GM21390 (cell line): ENCODE measurements around the gene EFCAB5.
"Not testable (repeated sequence)": the region's sequence is repeated elsewhere in the genome, so short reads cannot be mapped to it uniquely, and the experiment has no call there.

Source experiments
- ATAC-seq: cut with Tn5 transposase; IDR thresholded peaks from one replicate; pipeline ENCODE4 v1.9.1; 2021; ENCODE audit not compliant: unreplicated experiment

Gene EFCAB5

GRCh38 chr17:29941334-29941733 lies at the start of gene EFCAB5:
Gene EFCAB5, plus strand, starts transcription at chr17:29941634. Its CDS starts 163 bp downstream, at chr17:29941797.
- no peak for ATAC-seq

GRCh38 chr17:29892201-29892600 lies 49.2 kb upstream of the EFCAB5 start:
- ATAC-seq, result no peak

GRCh38 chr17:29897136-29897535 lies 44.3 kb upstream of the EFCAB5 start:
- not testable (repeated sequence) for ATAC-seq

GRCh38 chr17:29903471-29903870 lies 38.0 kb upstream of the EFCAB5 start:
- no peak for ATAC-seq

- ATAC-seq, result no peak
These were observed 36.2 kb upstream of the EFCAB5 start for GRCh38 chr17:29905086-29905878.

- ATAC-seq, result no peak
These were observed 35.6 kb upstream of the EFCAB5 start for GRCh38 chr17:29905879-29906167.

GRCh38 chr17:29906969-29907368 lies 34.5 kb upstream of the EFCAB5 start:
- no peak for ATAC-seq

- no peak for ATAC-seq
These were observed 32.0 kb upstream of the EFCAB5 start for GRCh38 chr17:29909236-29910003.

GRCh38 chr17:29911641-29912177 lies 29.7 kb upstream of the EFCAB5 start:
- ATAC-seq, result no peak

GRCh38 chr17:29914819-29915537 lies 26.5 kb upstream of the EFCAB5 start:
- ATAC-seq, result no peak

GRCh38 chr17:29918016-29918415 lies 23.4 kb upstream of the EFCAB5 start:
- no peak for ATAC-seq

- no peak for ATAC-seq
These were observed 22.2 kb upstream of the EFCAB5 start for GRCh38 chr17:29918922-29919856.

GRCh38 chr17:29924786-29925185 lies 16.6 kb upstream of the EFCAB5 start:
- no peak for ATAC-seq

- ATAC-seq, result no peak
These were observed 13.9 kb upstream of the EFCAB5 start for GRCh38 chr17:29927546-29927945.

- ATAC-seq, result peak; percentile 1
These were observed 12.4 kb upstream of the EFCAB5 start for GRCh38 chr17:29929006-29929532.

GRCh38 chr17:29929533-29930408 lies 11.7 kb upstream of the EFCAB5 start, which contains the start of gene SSH2:
Gene SSH2, minus strand, starts transcription at chr17:29930228. Its CDS starts 228 bp downstream, at chr17:29930000.
- ATAC-seq, result peak; percentile 50

- ATAC-seq, result no peak
These were observed 10.9 kb upstream of the EFCAB5 start for GRCh38 chr17:29930409-29931010.

- peak; percentile 55 for ATAC-seq
These were observed 10.1 kb upstream of the EFCAB5 start for GRCh38 chr17:29931231-29931932.
